Activated CD8-positive, alpha-beta memory T cell treated with anti-CD3 and anti-CD28 coated beads, Interleukin-2, amount 50 U/mL, for 24 hours (primary cell): ENCODE results near the gene HOATZ.
A peak's percentile ranks its signal among the peaks of the same experiment; 100 is the strongest.

Experiments
- DNase-seq: peaks from one replicate; pipeline ENCODE4 v3.0.0-alpha.2; 2020; ENCODE audit errors: extremely low read depth

Gene HOATZ

GRCh38 chr11:111549196-111549868 lies 34.8 kb downstream of the HOATZ start:
- DNase-seq = no peak

- DNase-seq = no peak
Measured at GRCh38 chr11:111549869-111550203, 35.3 kb downstream of the HOATZ start.

- no peak for DNase-seq
Measured at GRCh38 chr11:111550258-111550657, 35.7 kb downstream of the HOATZ start.

- no peak for DNase-seq
Measured at GRCh38 chr11:111554532-111554931, 40.0 kb downstream of the HOATZ start.

- DNase-seq = no peak
Measured at GRCh38 chr11:111555255-111555654, 40.7 kb downstream of the HOATZ start.

GRCh38 chr11:111557425-111558111 lies 43.0 kb downstream of the HOATZ start:
- DNase-seq = no peak

GRCh38 chr11:111559800-111560464 lies 45.4 kb downstream of the HOATZ start:
- DNase-seq = no peak

GRCh38 chr11:111560800-111561199 lies 46.2 kb downstream of the HOATZ start:
- DNase-seq = no peak

GRCh38 chr11:111561306-111561705 lies 46.7 kb downstream of the HOATZ start:
- no peak for DNase-seq

- DNase-seq = no peak
Measured at GRCh38 chr11:111561791-111562325, 47.3 kb downstream of the HOATZ start.

- no peak for DNase-seq
Measured at GRCh38 chr11:111562692-111563389, 48.3 kb downstream of the HOATZ start.

GRCh38 chr11:111565114-111565720 lies 50.6 kb downstream of the HOATZ start:
- peak; percentile 37 for DNase-seq

GRCh38 chr11:111566324-111566723 lies 51.7 kb downstream of the HOATZ start:
- no peak for DNase-seq

GRCh38 chr11:111569476-111569875 lies 54.9 kb downstream of the HOATZ start:
- no peak for DNase-seq

GRCh38 chr11:111570796-111571195 lies 56.2 kb downstream of the HOATZ start:
- no peak for DNase-seq

- DNase-seq = no peak
Measured at GRCh38 chr11:111571829-111572501, 57.4 kb downstream of the HOATZ start.

GRCh38 chr11:111572581-111572980 lies 58.0 kb downstream of the HOATZ start:
- DNase-seq = no peak

- DNase-seq = no peak
Measured at GRCh38 chr11:111573821-111574249, 59.3 kb downstream of the HOATZ start.

GRCh38 chr11:111574373-111575225 lies 60.0 kb downstream of the HOATZ start:
- DNase-seq = no peak

GRCh38 chr11:111575740-111576139 lies 61.2 kb downstream of the HOATZ start:
- no peak for DNase-seq
